ENCODE results near the gene COL20A1. TPM values are rescaled to one million over a fixed set of nuclear protein-coding genes. Genes with fewer than 3 reads are reported as not detected.
A peak's percentile ranks its signal among the peaks of the same experiment; 100 is the strongest.

The COL20A1 gene
- polyA plus RNA-seq, 2 of the 4 experiments (the other 2 are of a cell fraction): 0.21 to 0.93 TPM

GRCh38 chr20:63320616-63321147 lies 27.7 kb downstream of the COL20A1 start:
- FAIRE-seq: no peak
- ChIA-PET POLR2A (no interaction called here), CTCF (interaction anchor here (1.9 kb wide), 1 partner anchor 11 kb away, joined by 13 read pairs; no protein-coding TSS in a partner anchor)
- Histone ChIP-seq H3K4me1 (peaks cover 9% of the 10 kb centered on the region; the same call in 2 of the 3 replicates), H3K27ac (no peak overlapping the region), H3K4me3 (no peak overlapping the region), H3K9me3 (no peaks in the 10 kb centered on the region), H3K4me2 (no peak overlapping the region)
- no peak for ATAC-seq
- TF ChIP-seq EHF (CRISPR knock-in tag; IDR thresholded peaks at IDR 0.05) (no peak), ELK1 (IDR thresholded peaks at IDR 0.05; ENCODE audit: low read depth, low read length) (no peak), BHLHE40 (IDR thresholded peaks at IDR 0.05; ENCODE audit: low read depth, low read length) (no peak), JUN (IDR thresholded peaks at IDR 0.05) (no peak), TP53 (CRISPR knock-in tag; IDR thresholded peaks at IDR 0.05) (no peak), CHD4 (IDR thresholded peaks at IDR 0.05; ENCODE audit: borderline replicate concordance) (no peak), NFE2L2 (conservative IDR thresholded peaks at IDR 0.05; ENCODE audit: low read length) (no peak), HOXB5 (CRISPR knock-in tag; IDR thresholded peaks at IDR 0.05) (no peak), RCOR1 (IDR thresholded peaks at IDR 0.05; ENCODE audit: low read depth, low read length) (no peak), POLR2A (IDR thresholded peaks at IDR 0.05; ENCODE audit: low read length) (no peak), CHD2 (IDR thresholded peaks at IDR 0.05; ENCODE audit: low read length, partially characterized antibody) (no peak), USF2 (IDR thresholded peaks at IDR 0.05) (no peak), ATOH8 (CRISPR knock-in tag; IDR thresholded peaks at IDR 0.05; ENCODE audit: low read depth) (no peak), CTCF (IDR thresholded peaks at IDR 0.05) (no peak), KDM5A (IDR thresholded peaks at IDR 0.05) (no peak), CBX2 (IDR thresholded peaks at IDR 0.05; ENCODE audit: borderline replicate concordance, low read depth) (no peak)
- WGBS (ENCODE audit: missing lambda C conversion rate): 36% methylated on average over 4 of the region's 10 CpGs
- no peak for DNase-seq (ENCODE audit: low read depth in 1 of 2, low spot score in 1 of 2)

GRCh38 chr20:63321148-63321831 lies 28.3 kb downstream of the COL20A1 start:
- H3K4me1 ChIP-seq: peaks cover 6% of the 10 kb centered on the region; the same call in 2 of the 3 replicates
- no peak overlapping the region for H3K4me2 ChIP-seq
- ChIA-PET CTCF (interaction anchor here (1.9 kb wide), 1 partner anchor 11 kb away, joined by 13 read pairs; no protein-coding TSS in a partner anchor), POLR2A (no interaction called here)
- FAIRE-seq (no peak), ATAC-seq (peak; percentile 15 to 24; a peak in 3 of 6 replicates), DNase-seq (ENCODE audit: low read depth in 1 of 2, low spot score in 1 of 2) (no peak)
- no peak for TF ChIP-seq SREBF2 (IDR thresholded peaks at IDR 0.05)
- TF ChIP-seq ATOH8 (CRISPR knock-in tag; IDR thresholded peaks at IDR 0.05; ENCODE audit: low read depth): no peak
- no peak for TF ChIP-seq MAFK (IDR thresholded peaks at IDR 0.05; ENCODE audit: partially characterized antibody)
- TF ChIP-seq CHD4 (IDR thresholded peaks at IDR 0.05; ENCODE audit: borderline replicate concordance): no peak
- TF ChIP-seq FOSL2 (IDR thresholded peaks at IDR 0.05): no peak
- TF ChIP-seq FOSL2 (CRISPR knock-in tag; IDR thresholded peaks at IDR 0.05): no peak
- TF ChIP-seq CEBPB (IDR thresholded peaks at IDR 0.05): no peak
- TF ChIP-seq BHLHE40 (IDR thresholded peaks at IDR 0.05; ENCODE audit: low read depth, low read length): no peak
- TF ChIP-seq RARB (CRISPR knock-in tag; IDR thresholded peaks at IDR 0.05): no peak
- no peak for TF ChIP-seq ZC3H11A (IDR thresholded peaks at IDR 0.05)
- TF ChIP-seq NFE2L2 (conservative IDR thresholded peaks at IDR 0.05; ENCODE audit: low read length): no peak
- TF ChIP-seq HOXB13 (CRISPR knock-in tag; IDR thresholded peaks at IDR 0.05; ENCODE audit: low read depth): no peak
- no peak for TF ChIP-seq JUNB (IDR thresholded peaks at IDR 0.05)
- no peak for TF ChIP-seq HEYL (CRISPR knock-in tag; IDR thresholded peaks at IDR 0.05)
- no peak for TF ChIP-seq RAD21 (conservative IDR thresholded peaks at IDR 0.05 in 1 of 2, IDR thresholded peaks at IDR 0.05 in 1 of 2)
- no peak for TF ChIP-seq GATA3 (IDR thresholded peaks at IDR 0.05; ENCODE audit: borderline replicate concordance)
- no peak for TF ChIP-seq MYC (IDR thresholded peaks at IDR 0.05; ENCODE audit: borderline replicate concordance, low read length)
- TF ChIP-seq HOXB5 (CRISPR knock-in tag; IDR thresholded peaks at IDR 0.05): no peak
- TF ChIP-seq HMGXB4 (CRISPR knock-in tag; IDR thresholded peaks at IDR 0.05; ENCODE audit: borderline replicate concordance): no peak
- no peak overlapping the region for H3K27ac ChIP-seq
- no peak overlapping the region for H3K4me3 ChIP-seq
- WGBS (ENCODE audit: missing lambda C conversion rate): 67% methylated on average over 8 of the region's 20 CpGs
- no peaks in the 10 kb centered on the region for H3K9me3 ChIP-seq

Data from A549 (cell line).